BLaER1 treated with 17β-estradiol and CSF1 and Interleukin-3, amounts not matched to agents 10 nM and 100 nM (cell line): Measurements from ENCODE around the gene AATF.
A peak's percentile ranks its signal among the peaks of the same experiment; 100 is the strongest.
"Not testable (repeated sequence)": the region's sequence is repeated elsewhere in the genome, so short reads cannot be mapped to it uniquely, and the experiment has no call there.

Experiments
- H3K27ac ChIP-seq, 11 experiments: shearing (Covaris generic); formaldehyde crosslinking; 2 replicates each; pipeline ENCODE4 v1.8.1; 2022
- H3K27me3 ChIP-seq, 11 experiments: shearing (Covaris generic); formaldehyde crosslinking; 2 replicates each; pipeline ENCODE4 v1.8.1; 2022
- H3K36me3 ChIP-seq, 11 experiments: shearing (Covaris generic); formaldehyde crosslinking; 2 replicates each; pipeline ENCODE4 v1.8.1; 2022
- H3K4me1 ChIP-seq, 10 experiments: shearing (Covaris generic); formaldehyde crosslinking; 2 replicates each; pipeline ENCODE4 v1.8.1; 2022
- H3K4me2 ChIP-seq, 11 experiments: shearing (Covaris generic); formaldehyde crosslinking; 2 replicates each; pipeline ENCODE4 v1.8.1; 2022
- H3K4me3 ChIP-seq, 10 experiments: shearing (Covaris generic); formaldehyde crosslinking; 2 replicates each; pipeline ENCODE4 v1.8.1; 2022
- H3K9ac ChIP-seq, 11 experiments: shearing (Covaris generic); formaldehyde crosslinking; 2 replicates each; pipeline ENCODE4 v1.8.1; 2022
- H3K9me3 ChIP-seq, 11 experiments: shearing (Covaris generic); formaldehyde crosslinking; replicated peaks in 1 of 11; 2 replicates each; pipeline ENCODE4 v1.8.1; 2022
- H4K20me1 ChIP-seq, 11 experiments: shearing (Covaris generic); formaldehyde crosslinking; 2 replicates each; pipeline ENCODE4 v1.8.1; 2022
- Cebpa-rat ChIP-seq, 11 experiments: shearing (Covaris generic); IDR thresholded peaks; 2 replicates each; pipeline ENCODE4 v1.8.1; 2022

The AATF gene

DNA sequence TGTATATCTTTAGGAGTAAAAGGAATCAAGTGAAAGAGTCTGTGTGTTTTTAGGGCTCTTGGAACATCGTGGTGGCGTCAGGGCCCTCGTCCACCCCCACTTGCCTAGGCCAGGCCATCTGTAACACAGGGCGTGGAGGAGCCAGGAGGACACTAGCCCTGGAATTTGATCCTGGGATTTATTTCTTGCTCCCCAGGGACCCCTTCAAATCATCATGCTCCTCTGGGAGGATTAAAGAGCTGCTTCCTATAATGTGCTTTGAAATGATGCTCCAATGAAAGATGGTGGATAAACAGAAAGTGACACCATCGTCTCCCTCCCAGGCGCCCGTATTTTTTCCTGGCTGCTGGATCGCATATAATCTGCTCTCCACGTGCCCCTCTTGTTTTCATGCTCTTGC lies 113.3 kb downstream of the AATF start:
- Histone ChIP-seq H3K27ac (no peak overlapping the region), H3K27me3 (no peaks in the 10 kb centered on the region), H3K9me3 (no peaks in the 10 kb centered on the region), H4K20me1 (no peaks in the 10 kb centered on the region), H3K4me3 (no peak overlapping the region), H3K36me3 (peaks cover 12 to 23% (median 18%) of the 10 kb centered on the region in 11 experiments), H3K9ac (no peak overlapping the region), H3K4me1 (peaks cover 0 to 31% (median 15%) of the 10 kb centered on the region in 10 experiments; a peak in 17 of 20 replicates), H3K4me2 (no peak overlapping the region)
- no peak for TF ChIP-seq Cebpa-rat (IDR thresholded peaks at IDR 0.05)

DNA sequence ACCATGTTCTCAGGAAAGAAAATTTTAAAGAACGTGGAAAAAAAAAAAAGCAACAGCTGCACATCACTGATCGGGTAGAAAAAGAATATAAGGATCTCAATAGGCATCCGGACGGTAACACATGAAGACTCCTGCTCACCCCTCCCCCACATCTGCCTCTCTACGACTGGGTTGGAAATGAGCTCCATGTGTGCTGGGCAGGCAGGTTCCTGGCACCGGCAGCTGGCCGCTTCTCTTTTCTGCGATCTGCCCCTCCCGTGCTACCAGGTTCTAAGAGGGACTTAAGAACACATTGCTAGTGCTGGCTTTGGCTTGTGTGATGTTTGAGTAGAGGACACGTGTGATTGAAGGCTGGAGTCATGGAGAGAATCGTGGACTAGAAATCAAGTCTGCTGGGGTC lies 115.5 kb downstream of the AATF start:
- TF ChIP-seq Cebpa-rat (IDR thresholded peaks at IDR 0.05): no peak
- Histone ChIP-seq H3K4me3 (no peak overlapping the region), H3K36me3 (0 out of 22 replicates have a peak, but pooled peaks cover 0 to 1% (median 0%) of the 10 kb centered on the region in 11 experiments)

DNA sequence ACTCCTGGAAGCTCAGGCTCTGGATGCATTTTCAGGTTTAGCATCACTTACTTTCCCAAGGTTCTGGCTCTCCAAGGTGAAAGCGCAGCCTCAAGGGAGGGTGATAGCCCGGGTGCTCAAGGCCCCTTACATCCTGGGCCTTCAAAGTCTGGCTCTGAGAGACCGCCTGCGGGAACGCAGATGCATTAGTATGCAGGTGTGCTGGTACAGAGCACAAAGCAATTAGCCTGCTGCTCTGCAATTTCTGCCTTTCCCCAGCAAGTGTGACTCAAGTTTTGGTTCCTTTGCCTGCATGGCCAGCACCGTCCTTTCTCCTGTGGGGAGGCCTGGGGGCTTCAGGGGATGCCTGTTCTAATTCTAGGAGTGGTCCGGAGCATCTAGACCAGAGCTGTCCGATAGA lies 116.2 kb downstream of the AATF start:
- H3K27ac ChIP-seq: no peak overlapping the region
- H3K36me3 ChIP-seq: no peaks in the 10 kb centered on the region
- H3K4me3 ChIP-seq: no peak overlapping the region
- 0 out of 22 replicates have a peak, but pooled peaks cover 0 to 5% (median 0%) of the 10 kb centered on the region in 11 experiments for H3K9me3 ChIP-seq
- H3K9ac ChIP-seq: no peak overlapping the region
- peak overlapping the region in 4 of 11 experiments; percentile 75 to 95 (median 85); a peak in 2 of 22 replicates for H3K4me2 ChIP-seq
- H4K20me1 ChIP-seq: no peaks in the 10 kb centered on the region
- peaks cover 16 to 54% (median 36%) of the 10 kb centered on the region in 10 experiments for H3K4me1 ChIP-seq
- no peak for TF ChIP-seq Cebpa-rat (IDR thresholded peaks at IDR 0.05)
- no peaks in the 10 kb centered on the region for H3K27me3 ChIP-seq

More for the DNA sequence above, 115.5 kb downstream of the AATF start:
- no peak overlapping the region for H3K9ac ChIP-seq
- no peak overlapping the region for H3K4me2 ChIP-seq
- peaks cover 16 to 53% (median 36%) of the 10 kb centered on the region in 10 experiments for H3K4me1 ChIP-seq
- H3K9me3 ChIP-seq: no peaks in the 10 kb centered on the region
- H3K27me3 ChIP-seq: no peaks in the 10 kb centered on the region
- no peaks in the 10 kb centered on the region for H4K20me1 ChIP-seq
- no peak overlapping the region for H3K27ac ChIP-seq

DNA sequence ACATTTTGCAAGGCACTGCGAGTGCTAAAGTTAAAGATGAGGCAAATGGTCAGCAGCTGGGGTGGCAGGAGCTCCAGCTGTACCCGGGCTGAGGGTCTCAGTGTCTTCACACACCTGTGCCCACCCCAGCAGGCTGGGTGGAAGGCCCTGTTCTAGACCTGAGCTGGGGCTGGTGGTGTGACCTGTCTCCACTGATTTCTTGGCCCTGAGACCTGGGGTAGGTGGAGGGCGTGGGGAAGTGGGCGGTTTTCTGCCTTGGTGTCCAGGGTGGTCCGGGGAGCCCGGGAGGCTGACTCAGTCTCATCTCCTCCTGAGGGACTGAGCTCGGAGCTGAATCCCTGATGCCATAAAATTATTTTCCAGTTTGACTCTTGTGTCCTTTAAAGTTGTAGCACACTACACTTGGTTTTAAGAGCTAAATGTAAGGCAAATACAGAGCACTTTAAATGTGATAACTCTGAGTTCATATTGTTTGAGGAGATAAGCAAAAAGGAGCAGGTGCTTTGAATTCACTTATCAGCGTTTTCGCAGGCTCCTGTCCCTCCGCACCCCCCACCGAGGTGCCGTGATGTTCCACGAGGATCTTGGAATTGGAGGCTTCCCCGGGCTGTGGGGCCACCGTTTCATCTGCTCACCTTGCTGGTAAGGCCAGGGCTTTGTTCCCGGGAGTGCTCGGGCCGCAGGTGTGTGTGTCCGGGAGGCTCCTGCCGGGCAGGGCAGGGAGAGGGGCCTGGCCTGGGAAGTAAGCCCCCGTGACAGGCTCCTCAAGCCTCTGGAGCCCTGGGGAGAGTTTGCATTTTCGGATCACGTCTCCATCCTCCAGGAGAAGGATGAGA lies 117.0 kb downstream of the AATF start:
- no peaks in the 10 kb centered on the region for H3K36me3 ChIP-seq
- H4K20me1 ChIP-seq: no peaks in the 10 kb centered on the region
- H3K4me2 ChIP-seq: peak overlapping the region in 7 of 11 experiments; percentile 73 to 95 (median 82); a peak in 14 of 22 replicates
- no peaks in the 10 kb centered on the region for H3K27me3 ChIP-seq
- peaks cover 16 to 54% (median 36%) of the 10 kb centered on the region in 10 experiments for H3K4me1 ChIP-seq
- H3K4me3 ChIP-seq: no peak overlapping the region
- no peak for TF ChIP-seq Cebpa-rat (IDR thresholded peaks at IDR 0.05)
- H3K27ac ChIP-seq: peak overlapping the region in 5 of 11 experiments; percentile 54 to 72 (median 70); a peak in 9 of 22 replicates
- 0 out of 22 replicates have a peak, but pooled peaks cover 0 to 5% (median 0%) of the 10 kb centered on the region in 11 experiments for H3K9me3 ChIP-seq
- H3K9ac ChIP-seq: peak overlapping the region in 4 of 11 experiments; percentile 19 to 67 (median 52); a peak in 3 of 22 replicates

DNA sequence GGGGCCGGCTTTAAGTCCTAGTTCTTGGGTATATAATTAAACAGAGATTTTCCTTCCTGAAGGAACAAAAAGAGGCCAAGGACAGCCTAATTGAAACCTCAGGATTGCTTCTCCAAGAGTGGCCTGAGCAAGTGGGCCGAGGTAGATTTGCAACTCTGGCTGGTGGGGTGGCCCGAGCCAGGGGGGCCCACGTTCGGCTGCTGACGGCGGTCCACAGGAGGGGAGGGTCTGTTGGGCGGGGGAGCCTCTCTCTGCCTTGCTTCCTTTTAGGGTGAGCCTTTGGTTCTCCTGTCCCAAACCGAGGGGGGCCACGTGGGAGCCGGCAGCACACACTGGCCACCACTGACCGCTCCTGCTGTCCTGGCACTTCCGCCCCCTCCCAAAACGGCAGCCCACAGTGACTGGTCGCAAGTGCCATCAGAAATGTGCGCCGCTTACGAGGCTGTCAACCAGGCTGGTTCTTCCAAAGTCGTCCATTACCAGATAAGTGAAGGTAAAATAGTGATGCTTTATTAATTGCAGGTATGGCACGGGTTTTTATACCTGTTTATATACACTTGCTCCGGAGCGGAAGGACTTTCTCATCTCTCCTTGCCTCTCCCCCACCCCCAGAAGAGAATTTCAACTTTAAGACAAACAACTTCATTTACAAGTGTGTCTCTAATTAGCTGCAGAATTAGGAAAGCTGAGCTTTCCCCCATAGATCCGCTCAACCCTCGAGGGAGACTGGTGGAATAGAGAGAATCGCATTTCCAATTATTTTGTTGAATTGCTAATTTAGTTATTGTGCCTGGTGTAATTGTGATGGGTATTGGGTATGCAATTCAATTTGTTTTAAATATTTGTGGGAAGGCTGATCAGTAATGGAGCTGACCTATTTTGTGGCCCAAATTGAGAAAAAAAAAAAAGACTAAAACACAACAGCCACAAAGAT lies 117.8 kb downstream of the AATF start:
- no peaks in the 10 kb centered on the region for H3K27me3 ChIP-seq
- TF ChIP-seq Cebpa-rat (IDR thresholded peaks at IDR 0.05): no peak
- H3K9me3 ChIP-seq: 0 out of 22 replicates have a peak, but pooled peaks cover 0 to 5% (median 0%) of the 10 kb centered on the region in 11 experiments
- peak overlapping the region in 10 of 11 experiments; percentile 72 to 95 (median 81); a peak in 21 of 22 replicates for H3K4me2 ChIP-seq
- H3K4me3 ChIP-seq: peak overlapping the region in 2 of 10 experiments; percentile 3 to 27; a peak in 1 of 20 replicates
- H3K9ac ChIP-seq: peak overlapping the region in 5 of 11 experiments; percentile 19 to 67 (median 58); a peak in 6 of 22 replicates
- peak overlapping the region in 6 of 11 experiments; percentile 54 to 72 (median 64); a peak in 12 of 22 replicates for H3K27ac ChIP-seq
- H3K4me1 ChIP-seq: peaks cover 16 to 54% (median 36%) of the 10 kb centered on the region in 10 experiments
- no peaks in the 10 kb centered on the region for H3K36me3 ChIP-seq
- no peaks in the 10 kb centered on the region for H4K20me1 ChIP-seq

DNA sequence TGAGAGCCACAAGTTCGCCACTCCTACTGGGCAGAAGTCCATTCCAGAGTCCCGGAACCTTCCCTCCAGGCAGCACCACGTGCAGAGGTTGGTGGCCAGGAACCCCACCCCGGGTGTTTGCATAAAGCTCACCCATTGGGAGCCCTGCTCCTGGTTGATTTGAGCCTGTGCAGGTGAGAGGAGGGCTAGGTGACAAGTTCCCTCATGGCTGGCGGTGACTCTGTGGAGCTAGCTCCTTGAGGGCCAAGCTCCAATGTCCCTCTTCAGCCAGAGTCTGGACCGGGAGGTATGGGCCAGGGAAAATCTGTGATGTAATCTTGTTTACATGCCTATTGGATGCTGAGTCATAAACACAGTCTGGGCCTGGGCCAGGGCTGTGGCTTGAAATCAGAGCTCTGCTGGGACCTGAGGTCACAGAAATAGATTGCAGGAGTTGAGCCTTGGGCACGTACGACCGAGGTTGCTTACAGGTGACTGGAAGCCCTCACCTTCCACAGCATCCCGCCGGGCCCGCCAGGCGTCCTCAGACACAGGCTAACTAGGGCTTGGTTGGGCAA lies 118.9 kb downstream of the AATF start:
- Histone ChIP-seq H3K4me1 (peaks cover 16 to 49% (median 36%) of the 10 kb centered on the region in 10 experiments), H4K20me1 (no peaks in the 10 kb centered on the region), H3K36me3 (no peaks in the 10 kb centered on the region), H3K27me3 (no peaks in the 10 kb centered on the region), H3K4me3 (peak overlapping the region in 2 of 10 experiments; percentile 26 to 37; a peak in 1 of 20 replicates), H3K27ac (peak overlapping the region in 9 of 11 experiments; percentile 33 to 72 (median 57); a peak in 18 of 22 replicates), H3K9me3 (0 out of 22 replicates have a peak, but pooled peaks cover 0 to 5% (median 0%) of the 10 kb centered on the region in 11 experiments), H3K4me2 (peak overlapping the region; percentile 47 to 95 (median 80)), H3K9ac (peak overlapping the region in 10 of 11 experiments; percentile 19 to 70 (median 45); a peak in 16 of 22 replicates)
- TF ChIP-seq Cebpa-rat (IDR thresholded peaks at IDR 0.05): no peak

DNA sequence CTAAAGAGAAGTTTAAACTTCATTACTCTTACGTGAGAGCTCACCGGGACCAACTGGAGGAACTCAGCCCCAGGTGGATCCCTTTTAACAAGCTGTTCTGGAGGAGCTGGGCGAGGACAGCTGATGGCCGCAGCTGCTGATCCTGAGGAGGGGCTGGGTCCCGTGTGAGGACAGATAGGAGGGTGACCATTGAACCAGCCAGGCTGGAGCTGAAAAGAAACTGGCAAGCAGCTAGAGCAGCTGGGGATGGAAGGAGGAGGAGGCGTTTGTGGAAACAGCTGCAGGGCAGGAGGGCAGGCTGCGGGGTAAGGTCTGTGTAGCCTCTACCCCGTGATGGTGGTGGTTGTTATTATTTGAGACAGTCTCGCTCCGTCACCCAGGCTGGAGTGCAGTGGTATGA lies 119.5 kb downstream of the AATF start:
- Histone ChIP-seq H3K4me1 (peaks cover 16 to 48% (median 36%) of the 10 kb centered on the region in 10 experiments), H3K4me3 (peak overlapping the region in 2 of 10 experiments; percentile 26 to 37; a peak in 1 of 20 replicates), H3K4me2 (peak overlapping the region; percentile 47 to 95 (median 80)), H3K27ac (peak overlapping the region in 9 of 11 experiments; percentile 33 to 72 (median 57); a peak in 18 of 22 replicates), H4K20me1 (no peaks in the 10 kb centered on the region), H3K9ac (peak overlapping the region in 10 of 11 experiments; percentile 19 to 70 (median 45); a peak in 16 of 22 replicates), H3K27me3 (no peaks in the 10 kb centered on the region), H3K36me3 (no peaks in the 10 kb centered on the region), H3K9me3 (0 out of 22 replicates have a peak, but pooled peaks cover 0 to 5% (median 0%) of the 10 kb centered on the region in 11 experiments)
- TF ChIP-seq Cebpa-rat (IDR thresholded peaks at IDR 0.05): no peak

DNA sequence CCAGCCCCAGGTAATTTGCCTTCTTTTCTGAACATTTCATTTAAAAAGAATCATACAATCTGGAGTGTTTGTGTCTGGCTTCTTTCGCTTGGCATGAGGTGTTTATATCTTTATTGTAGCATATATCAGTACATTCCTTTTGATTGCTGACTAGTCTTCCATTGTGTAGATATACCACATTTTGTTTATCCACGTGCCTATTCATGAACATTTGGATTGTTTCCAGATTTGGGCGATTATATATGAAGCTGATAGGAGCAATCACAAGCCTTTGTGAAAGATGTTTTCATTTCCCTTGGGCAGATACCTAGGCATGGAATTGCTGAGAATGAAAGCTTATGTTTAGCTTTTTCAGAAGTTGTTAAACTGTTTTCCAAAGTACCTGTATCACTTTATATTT lies 120.3 kb downstream of the AATF start:
- Histone ChIP-seq H3K4me1 (peaks cover 16 to 48% (median 36%) of the 10 kb centered on the region in 10 experiments), H3K4me3 (no peak overlapping the region), H3K9me3 (0 out of 22 replicates have a peak, but pooled peaks cover 0 to 5% (median 0%) of the 10 kb centered on the region in 11 experiments), H3K36me3 (no peaks in the 10 kb centered on the region), H3K27me3 (no peaks in the 10 kb centered on the region), H3K27ac (peak overlapping the region in 5 of 11 experiments; percentile 54 to 72 (median 57); a peak in 8 of 22 replicates), H3K9ac (0 out of 22 replicates have a peak overlapping the region, but pooled peaks of 3 of the 11 experiments have one; percentile 8 to 67 (median 56)), H3K4me2 (peak overlapping the region in 10 of 11 experiments; percentile 72 to 95 (median 81); a peak in 17 of 22 replicates), H4K20me1 (no peaks in the 10 kb centered on the region)
- TF ChIP-seq Cebpa-rat (IDR thresholded peaks at IDR 0.05): no peak

DNA sequence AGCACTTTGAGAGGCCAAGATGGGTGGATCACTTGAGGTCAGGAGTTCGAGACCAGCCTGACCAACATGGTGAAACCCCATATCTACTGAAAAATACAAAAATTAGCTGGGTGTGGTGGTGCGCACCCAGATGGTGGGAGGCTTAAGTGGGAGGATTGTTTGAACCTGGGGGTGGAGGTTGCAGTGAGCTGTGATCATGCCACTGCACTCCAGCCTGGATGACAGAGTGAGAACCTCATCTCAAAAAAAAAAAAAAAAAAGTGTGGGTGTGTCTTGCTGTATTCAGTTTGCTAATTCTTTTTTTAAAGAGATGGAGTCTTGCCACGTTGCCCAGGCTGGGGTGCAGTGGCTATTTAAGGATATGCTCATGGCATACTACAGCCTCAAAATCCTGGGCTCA lies 124.7 kb downstream of the AATF start:
- H4K20me1 ChIP-seq, H3K9ac ChIP-seq, H3K27ac ChIP-seq, H3K9me3 ChIP-seq, H3K27me3 ChIP-seq, H3K4me2 ChIP-seq, H3K4me3 ChIP-seq, H3K4me1 ChIP-seq, H3K36me3 ChIP-seq: not testable (repeated sequence)
